ENCODE measurements around the gene MBTPS1. TPM values are rescaled to one million over a fixed set of nuclear protein-coding genes. Genes with fewer than 3 reads are reported as not detected.

Gene MBTPS1
- total and polyA plus RNA-seq, 9 of the 15 experiments (the other 6 are each of a cell fraction or from before 2014, with no cell fraction given), result 2.8 to 57.6 (median 43.8) TPM

DNA sequence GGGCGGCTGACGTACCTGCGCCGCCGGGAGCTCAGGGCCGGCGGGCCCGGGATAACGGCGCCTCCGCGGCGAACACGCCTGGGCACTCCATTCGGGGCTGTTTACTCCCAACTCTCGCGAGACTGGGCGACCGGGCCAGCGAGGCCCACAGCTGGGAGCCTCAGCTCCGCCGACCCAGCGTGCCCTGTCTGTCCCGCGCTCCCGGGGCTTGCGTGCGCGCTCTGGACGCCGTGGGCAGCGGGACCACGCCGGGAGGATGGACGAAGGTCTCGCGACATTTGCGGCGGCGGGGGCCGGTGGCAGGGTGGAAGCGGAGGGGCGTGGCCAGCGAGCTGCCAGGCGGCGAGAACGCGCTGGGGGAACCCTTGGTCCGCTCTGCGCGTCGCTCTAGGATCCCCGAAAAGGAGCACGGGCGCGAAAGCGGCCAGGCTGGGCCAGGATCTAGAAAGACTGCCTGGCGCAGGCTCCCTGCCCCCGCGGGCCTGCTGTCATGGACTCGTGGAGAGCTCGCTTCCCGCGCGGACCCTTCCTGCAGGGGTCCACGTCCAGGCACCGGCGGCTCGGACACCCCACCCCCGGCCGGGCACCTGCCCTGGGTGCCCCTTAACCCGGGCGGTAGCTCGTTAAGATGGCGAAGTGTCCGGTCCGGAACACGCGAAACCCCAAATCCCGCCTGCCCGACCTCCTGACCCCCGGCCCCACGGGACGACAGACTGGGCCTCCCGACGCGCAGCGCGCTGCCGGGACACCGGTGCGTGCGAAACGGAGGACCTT is at the start of gene MBTPS1 (continued):
- TF ChIP-seq IRF2 (CRISPR knock-in tag; IDR thresholded peaks at IDR 0.05) (no peak), PATZ1 (CRISPR knock-in tag; IDR thresholded peaks at IDR 0.05; ENCODE audit: borderline replicate concordance) (no peak), BRCA1 (IDR thresholded peaks at IDR 0.05) (no peak), BRCA1 (CRISPR knock-in tag; IDR thresholded peaks at IDR 0.05) (no peak), SP1 (CRISPR knock-in tag; IDR thresholded peaks at IDR 0.05) (peak; percentile 79; the same call in 1 of the 2 replicates), ZZZ3 (IDR thresholded peaks at IDR 0.05) (no peak), HOXB6 (CRISPR knock-in tag; IDR thresholded peaks at IDR 0.05; ENCODE audit: borderline replicate concordance) (no peak), HMG20B (CRISPR knock-in tag; IDR thresholded peaks at IDR 0.05) (no peak), TARDBP (IDR thresholded peaks at IDR 0.05) (no peak), ZNF764 (CRISPR knock-in tag; IDR thresholded peaks at IDR 0.05; ENCODE audit: low read depth) (no peak), PPARD (CRISPR knock-in tag; IDR thresholded peaks at IDR 0.05) (no peak), ZNF174 (CRISPR knock-in tag; IDR thresholded peaks at IDR 0.05) (no peak), SUPT5H (IDR thresholded peaks at IDR 0.05) (peak; percentile 87), SREBF1 (IDR thresholded peaks at IDR 0.05; ENCODE audit: borderline replicate concordance, low read depth, low read length) (no peak), ZNF134 (CRISPR knock-in tag; conservative IDR thresholded peaks at IDR 0.05) (no peak), ZFPM2 (CRISPR knock-in tag; IDR thresholded peaks at IDR 0.05) (no peak), SMARCE1 (IDR thresholded peaks at IDR 0.05) (0 out of 2 replicates have a peak, but pooled peaks have one; percentile 37), HNRNPL (IDR thresholded peaks at IDR 0.05; ENCODE audit: low read depth, low read length) (peak; percentile 91), ERF (CRISPR knock-in tag; IDR thresholded peaks at IDR 0.05) (peak; percentile 31; the same call in 1 of the 2 replicates)
- TF ChIP-seq, protein P1, sequence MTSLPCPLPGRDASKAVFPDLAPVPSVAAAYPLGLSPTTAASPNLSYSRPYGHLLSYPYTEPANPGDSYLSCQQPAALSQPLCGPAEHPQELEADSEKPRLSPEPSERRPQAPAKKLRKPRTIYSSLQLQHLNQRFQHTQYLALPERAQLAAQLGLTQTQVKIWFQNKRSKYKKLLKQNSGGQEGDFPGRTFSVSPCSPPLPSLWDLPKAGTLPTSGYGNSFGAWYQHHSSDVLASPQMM (CRISPR knock-in tag; IDR thresholded peaks at IDR 0.05), result no peak
- TF ChIP-seq, protein P2, sequence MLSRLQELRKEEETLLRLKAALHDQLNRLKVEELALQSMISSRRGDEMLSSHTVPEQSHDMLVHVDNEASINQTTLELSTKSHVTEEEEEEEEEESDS (CRISPR knock-in tag; IDR thresholded peaks at IDR 0.05), result no peak
- TF ChIP-seq, protein P3, sequence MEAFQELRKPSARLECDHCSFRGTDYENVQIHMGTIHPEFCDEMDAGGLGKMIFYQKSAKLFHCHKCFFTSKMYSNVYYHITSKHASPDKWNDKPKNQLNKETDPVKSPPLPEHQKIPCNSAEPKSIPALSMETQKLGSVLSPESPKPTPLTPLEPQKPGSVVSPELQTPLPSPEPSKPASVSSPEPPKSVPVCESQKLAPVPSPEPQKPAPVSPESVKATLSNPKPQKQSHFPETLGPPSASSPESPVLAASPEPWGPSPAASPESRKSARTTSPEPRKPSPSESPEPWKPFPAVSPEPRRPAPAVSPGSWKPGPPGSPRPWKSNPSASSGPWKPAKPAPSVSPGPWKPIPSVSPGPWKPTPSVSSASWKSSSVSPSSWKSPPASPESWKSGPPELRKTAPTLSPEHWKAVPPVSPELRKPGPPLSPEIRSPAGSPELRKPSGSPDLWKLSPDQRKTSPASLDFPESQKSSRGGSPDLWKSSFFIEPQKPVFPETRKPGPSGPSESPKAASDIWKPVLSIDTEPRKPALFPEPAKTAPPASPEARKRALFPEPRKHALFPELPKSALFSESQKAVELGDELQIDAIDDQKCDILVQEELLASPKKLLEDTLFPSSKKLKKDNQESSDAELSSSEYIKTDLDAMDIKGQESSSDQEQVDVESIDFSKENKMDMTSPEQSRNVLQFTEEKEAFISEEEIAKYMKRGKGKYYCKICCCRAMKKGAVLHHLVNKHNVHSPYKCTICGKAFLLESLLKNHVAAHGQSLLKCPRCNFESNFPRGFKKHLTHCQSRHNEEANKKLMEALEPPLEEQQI (IDR thresholded peaks at IDR 0.05), result no peak
- TF ChIP-seq, protein P4, sequence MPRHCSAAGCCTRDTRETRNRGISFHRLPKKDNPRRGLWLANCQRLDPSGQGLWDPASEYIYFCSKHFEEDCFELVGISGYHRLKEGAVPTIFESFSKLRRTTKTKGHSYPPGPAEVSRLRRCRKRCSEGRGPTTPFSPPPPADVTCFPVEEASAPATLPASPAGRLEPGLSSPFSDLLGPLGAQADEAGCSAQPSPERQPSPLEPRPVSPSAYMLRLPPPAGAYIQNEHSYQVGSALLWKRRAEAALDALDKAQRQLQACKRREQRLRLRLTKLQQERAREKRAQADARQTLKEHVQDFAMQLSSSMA (CRISPR knock-in tag; IDR thresholded peaks at IDR 0.05), result no peak; the same call in 1 of the 2 replicates
- TF ChIP-seq, protein P5, sequence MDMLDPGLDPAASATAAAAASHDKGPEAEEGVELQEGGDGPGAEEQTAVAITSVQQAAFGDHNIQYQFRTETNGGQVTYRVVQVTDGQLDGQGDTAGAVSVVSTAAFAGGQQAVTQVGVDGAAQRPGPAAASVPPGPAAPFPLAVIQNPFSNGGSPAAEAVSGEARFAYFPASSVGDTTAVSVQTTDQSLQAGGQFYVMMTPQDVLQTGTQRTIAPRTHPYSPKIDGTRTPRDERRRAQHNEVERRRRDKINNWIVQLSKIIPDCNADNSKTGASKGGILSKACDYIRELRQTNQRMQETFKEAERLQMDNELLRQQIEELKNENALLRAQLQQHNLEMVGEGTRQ (CRISPR knock-in tag; IDR thresholded peaks at IDR 0.05), result no peak
